GM06990 (cell line): Measurements from ENCODE around the gene CD2AP.
A peak's percentile ranks its signal among the peaks of the same experiment; 100 is the strongest.
"Not testable (repeated sequence)": the region's sequence is repeated elsewhere in the genome, so short reads cannot be mapped to it uniquely, and the experiment has no call there.

ENCODE experiments used
- DNase-seq: peaks from one replicate; pipeline ENCODE4 v3.0.0-alpha.2; 2011; ENCODE audit not compliant: insufficient read length; ENCODE audit errors: extremely low read depth
- H3K27me3 ChIP-seq: replicated peaks from 2 replicates; pipeline ENCODE4 v1.6.0; 2011; ENCODE audit warnings: low read length; ENCODE audit not compliant: control insufficient read depth, insufficient read depth
- H3K36me3 ChIP-seq: 2 replicates; pipeline ENCODE4 v1.5.1; 2011; ENCODE audit warnings: low read length; ENCODE audit not compliant: control insufficient read depth, insufficient read depth
- H3K4me3 ChIP-seq: replicated peaks from 2 replicates; pipeline ENCODE4 v1.5.1; 2011; ENCODE audit warnings: low read depth, mild to moderate bottlenecking, control low read depth, low read length
- TF ChIP-seq, protein P1 (sequence below): IDR thresholded peaks from 2 replicates; pipeline ENCODE4 v1.5.1; 2011; ENCODE audit warnings: low read length, control low read depth, mild to moderate bottlenecking, inconsistent platforms; ENCODE audit not compliant: insufficient read depth, poor library complexity, severe bottlenecking

The CD2AP gene

DNA sequence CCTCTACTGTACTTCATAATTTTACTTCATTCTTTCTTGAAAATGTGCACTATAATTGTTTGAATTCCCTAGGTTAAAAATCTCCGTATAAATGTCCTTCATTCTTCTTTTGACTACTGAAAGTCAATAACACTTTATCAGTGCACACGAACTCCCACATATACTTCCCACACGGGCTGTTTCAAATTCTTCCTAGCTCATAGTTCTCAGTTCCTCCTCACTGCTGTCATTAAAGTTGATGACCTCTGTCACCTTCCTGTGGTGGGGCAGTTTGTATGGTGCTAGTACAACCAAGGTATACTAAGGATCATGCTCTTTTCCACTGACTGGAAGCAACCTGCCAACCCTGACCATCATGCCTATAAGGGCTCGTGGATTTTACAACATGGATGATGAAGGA, 40.0 kb upstream of the CD2AP start:
- Histone ChIP-seq H3K36me3 (no peaks in the 10 kb centered on the region), H3K27me3 (no peaks in the 10 kb centered on the region), H3K4me3 (no peak overlapping the region)
- peak; percentile 36 for DNase-seq
- TF ChIP-seq, protein P1, sequence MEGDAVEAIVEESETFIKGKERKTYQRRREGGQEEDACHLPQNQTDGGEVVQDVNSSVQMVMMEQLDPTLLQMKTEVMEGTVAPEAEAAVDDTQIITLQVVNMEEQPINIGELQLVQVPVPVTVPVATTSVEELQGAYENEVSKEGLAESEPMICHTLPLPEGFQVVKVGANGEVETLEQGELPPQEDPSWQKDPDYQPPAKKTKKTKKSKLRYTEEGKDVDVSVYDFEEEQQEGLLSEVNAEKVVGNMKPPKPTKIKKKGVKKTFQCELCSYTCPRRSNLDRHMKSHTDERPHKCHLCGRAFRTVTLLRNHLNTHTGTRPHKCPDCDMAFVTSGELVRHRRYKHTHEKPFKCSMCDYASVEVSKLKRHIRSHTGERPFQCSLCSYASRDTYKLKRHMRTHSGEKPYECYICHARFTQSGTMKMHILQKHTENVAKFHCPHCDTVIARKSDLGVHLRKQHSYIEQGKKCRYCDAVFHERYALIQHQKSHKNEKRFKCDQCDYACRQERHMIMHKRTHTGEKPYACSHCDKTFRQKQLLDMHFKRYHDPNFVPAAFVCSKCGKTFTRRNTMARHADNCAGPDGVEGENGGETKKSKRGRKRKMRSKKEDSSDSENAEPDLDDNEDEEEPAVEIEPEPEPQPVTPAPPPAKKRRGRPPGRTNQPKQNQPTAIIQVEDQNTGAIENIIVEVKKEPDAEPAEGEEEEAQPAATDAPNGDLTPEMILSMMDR, result no peak

DNA sequence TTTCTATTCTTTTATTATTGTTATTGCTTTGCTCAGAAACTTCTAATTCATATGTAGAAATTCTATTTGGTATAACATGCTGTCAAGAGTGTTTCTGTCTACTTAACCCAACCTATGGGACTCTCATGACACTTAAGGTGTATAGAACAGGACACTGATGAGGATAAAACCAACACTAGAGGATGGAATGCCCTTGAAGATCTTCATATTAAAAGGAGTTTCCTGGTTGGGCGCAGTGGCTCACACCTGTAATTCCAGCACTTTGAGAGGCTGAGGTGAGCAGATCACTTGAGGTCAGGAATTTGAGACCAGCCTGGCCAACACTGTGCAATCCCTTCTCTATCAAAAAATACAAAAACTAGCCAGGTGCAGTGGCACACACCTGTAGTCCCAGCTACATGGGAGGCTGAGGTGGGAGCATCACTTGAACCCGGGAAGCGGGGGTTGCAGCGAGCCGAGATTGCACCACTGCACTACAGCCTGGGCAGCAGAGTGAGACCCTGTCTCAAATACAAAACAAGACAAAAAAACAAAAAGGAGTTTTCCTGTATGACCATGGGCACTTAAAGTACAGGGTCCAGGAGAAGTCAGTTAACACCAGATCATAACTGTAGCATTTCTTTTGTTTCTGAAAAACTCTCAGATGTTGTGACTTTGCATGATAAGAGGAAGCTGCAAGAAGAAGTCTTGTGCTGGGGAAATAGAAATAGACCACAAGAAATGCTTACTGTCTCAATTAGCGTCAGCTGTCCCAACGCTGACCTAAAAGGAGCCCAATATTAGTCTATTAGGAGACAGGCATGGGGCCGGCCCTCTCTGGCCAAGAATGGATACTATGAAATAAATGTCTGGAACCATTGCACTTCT, 38.9 kb upstream of the CD2AP start:
- Histone ChIP-seq H3K4me3 (no peak overlapping the region), H3K36me3 (no peaks in the 10 kb centered on the region), H3K27me3 (no peaks in the 10 kb centered on the region)
- TF ChIP-seq, protein P1, result no peak
- peak; percentile 66 for DNase-seq

DNA sequence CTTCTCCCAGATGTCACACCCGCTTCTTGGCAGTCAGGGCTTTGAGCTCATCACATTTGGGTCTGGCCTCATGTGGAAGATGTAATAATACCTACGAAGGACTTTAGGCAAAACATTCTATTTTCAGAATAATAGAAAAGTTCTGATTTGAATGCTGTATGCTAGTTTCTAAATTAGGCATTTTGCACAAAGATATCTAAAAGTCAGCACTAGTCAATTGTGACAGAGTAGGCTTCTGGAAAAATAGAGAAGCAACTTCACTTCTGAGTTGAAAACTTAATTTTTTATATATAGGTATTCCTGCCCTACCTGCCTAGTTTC, 38.3 kb upstream of the CD2AP start:
- TF ChIP-seq, protein P1, result no peak
- H3K36me3 ChIP-seq, result no peaks in the 10 kb centered on the region
- DNase-seq, result no peak
- H3K4me3 ChIP-seq, result no peak overlapping the region; the same call in 1 of the 2 replicates
- H3K27me3 ChIP-seq, result no peaks in the 10 kb centered on the region

DNA sequence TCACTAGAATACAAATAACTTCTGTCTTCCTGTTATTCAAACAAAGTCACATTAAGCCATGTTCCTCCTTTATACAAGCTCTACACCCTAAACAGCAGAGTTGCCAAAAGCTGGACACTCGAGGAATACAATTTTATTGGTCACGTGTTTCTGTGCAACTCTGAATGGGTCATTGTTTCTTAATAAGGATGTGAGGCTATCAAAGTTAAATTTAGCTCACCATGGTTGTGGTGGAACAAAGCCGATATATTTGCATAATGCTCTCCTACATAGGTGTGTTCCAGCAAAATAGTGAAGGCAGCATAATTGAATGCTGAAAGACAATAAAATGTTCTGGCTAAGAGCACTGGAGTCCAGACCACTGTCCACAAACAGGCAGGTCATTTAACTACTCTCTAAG, 36.9 kb upstream of the CD2AP start:
- Histone ChIP-seq H3K36me3 (no peaks in the 10 kb centered on the region), H3K4me3 (no peak overlapping the region), H3K27me3 (no peaks in the 10 kb centered on the region)
- DNase-seq, result peak; percentile 49
- TF ChIP-seq, protein P1, result no peak

DNA sequence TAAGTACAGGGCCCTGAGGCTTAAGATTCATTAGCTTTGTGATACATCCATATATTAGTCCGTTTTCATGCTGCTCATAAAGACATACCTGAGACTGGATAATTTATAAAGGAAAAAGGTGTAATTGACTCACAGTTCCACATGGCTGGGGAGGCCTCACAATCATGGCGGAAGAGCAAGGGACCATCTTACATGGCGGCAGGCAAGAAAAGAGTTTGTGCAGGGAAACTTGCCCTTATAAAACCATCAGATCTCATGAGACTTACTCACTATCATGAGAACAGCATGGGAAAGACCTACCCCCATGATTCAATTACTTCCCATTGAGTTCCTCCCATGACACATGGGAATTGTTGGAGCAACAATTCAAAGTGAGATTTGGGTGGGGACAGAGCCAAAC, 32.6 kb upstream of the CD2AP start:
- H3K36me3 ChIP-seq, H3K4me3 ChIP-seq, DNase-seq, H3K27me3 ChIP-seq: not testable (repeated sequence)

DNA sequence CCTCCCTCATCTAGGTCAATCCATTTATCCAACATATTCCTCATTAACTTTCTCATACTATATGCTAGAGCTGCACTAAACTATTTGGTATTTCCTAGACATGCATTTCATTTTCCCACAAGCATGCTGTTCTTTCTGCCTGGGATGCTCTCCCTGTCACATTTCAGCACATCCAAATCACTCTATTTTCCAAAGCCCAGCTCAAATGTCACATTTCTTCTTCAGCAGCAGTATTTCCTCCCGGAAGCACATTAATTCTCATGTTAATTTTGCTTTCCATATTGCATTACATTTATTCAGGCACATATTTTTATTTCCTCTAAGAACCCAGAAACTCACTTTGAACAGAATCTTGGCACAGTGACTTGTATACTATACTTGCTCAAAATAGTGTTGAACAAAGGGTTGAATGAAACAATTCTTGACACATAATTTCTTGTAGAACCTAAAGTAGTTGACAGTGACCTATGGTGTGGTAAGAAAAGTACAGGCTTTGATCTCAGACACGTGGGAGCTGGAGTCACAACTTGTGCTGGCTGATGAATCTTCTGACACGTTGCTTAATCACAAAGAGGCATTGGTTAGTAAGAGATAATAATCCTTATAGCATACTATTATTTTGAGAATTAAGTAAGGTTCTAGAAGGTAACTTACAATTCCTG, 30.8 kb upstream of the CD2AP start:
- H3K27me3 ChIP-seq, result no peaks in the 10 kb centered on the region
- no peak for DNase-seq
- no peak overlapping the region for H3K4me3 ChIP-seq
- H3K36me3 ChIP-seq, result no peaks in the 10 kb centered on the region
- TF ChIP-seq, protein P1, result no peak
